HepG2 (cell line): ENCODE results near the gene NCOA7. TPM values are rescaled to one million over a fixed set of nuclear protein-coding genes. Genes with fewer than 3 reads are reported as not detected.

Experiments
- AGO1 ChIP-seq: fragments of 200-400 bp; formaldehyde crosslinking; IDR thresholded peaks from 2 replicates; pipeline ENCODE4 v1.6.1; 2017; ENCODE audit warnings: mild to moderate bottlenecking, low read depth, low read length, moderate library complexity; ENCODE audit not compliant: poor library complexity, severe bottlenecking
- ARNT2 ChIP-seq: sonication (generic); formaldehyde crosslinking; IDR thresholded peaks from 2 replicates; pipeline ENCODE4 v1.8.0; 2022; ENCODE audit warnings: mild to moderate bottlenecking, low read depth, missing genetic modification reagents, moderate library complexity
- CAMTA2 ChIP-seq: sonication (generic); formaldehyde crosslinking; IDR thresholded peaks from 2 replicates; pipeline ENCODE4 v1.4.0; 2020; ENCODE audit warnings: mild to moderate bottlenecking, missing genetic modification reagents, borderline replicate concordance
- EZH2 ChIP-seq: conservative IDR thresholded peaks from 2 replicates; pipeline ENCODE4 v1.6.1; 2012; ENCODE audit warnings: mild to moderate bottlenecking, low read depth, low read length, moderate library complexity
- GTF3A ChIP-seq: sonication (generic); formaldehyde crosslinking; conservative IDR thresholded peaks from 2 replicates; pipeline ENCODE4 v1.4.0; 2020; ENCODE audit warnings: mild to moderate bottlenecking, missing genetic modification reagents
- HNF4A ChIP-seq: sonication (generic); formaldehyde crosslinking; IDR thresholded peaks from 2 replicates; pipeline ENCODE4 v1.4.0; 2020; ENCODE audit warnings: missing genetic modification reagents
- HOXA9 ChIP-seq: sonication (generic); formaldehyde crosslinking; IDR thresholded peaks from 2 replicates; pipeline ENCODE4 v1.8.1; 2022; ENCODE audit warnings: missing genetic modification reagents, mild to moderate bottlenecking, moderate library complexity, borderline replicate concordance
- KLF15 ChIP-seq: sonication (generic); formaldehyde crosslinking; IDR thresholded peaks from 2 replicates; pipeline ENCODE4 v1.8.1; 2023; ENCODE audit warnings: borderline replicate concordance, mild to moderate bottlenecking, inconsistent platforms, missing genetic modification reagents, mixed read lengths
- KMT2B ChIP-seq: IDR thresholded peaks from 2 replicates; pipeline ENCODE4 v1.6.1; 2016; ENCODE audit warnings: missing genetic modification reagents, missing compliant biosample characterization
- MEF2D ChIP-seq: sonication (generic); formaldehyde crosslinking; IDR thresholded peaks from 2 replicates; pipeline ENCODE4 v1.5.1; 2020; ENCODE audit warnings: mild to moderate bottlenecking, missing genetic modification reagents
- NR2C2 ChIP-seq: sonication (generic); formaldehyde crosslinking; IDR thresholded peaks from 2 replicates; pipeline ENCODE4 v1.4.0; 2020; ENCODE audit warnings: missing genetic modification reagents, mild to moderate bottlenecking, moderate library complexity, borderline replicate concordance
- PHB2 ChIP-seq: fragments of 450-650 bp; IDR thresholded peaks from 2 replicates; pipeline ENCODE4 v1.6.1; 2018; ENCODE audit not compliant: partially characterized antibody
- RNF2 ChIP-seq: fragments of 450-650 bp; conservative IDR thresholded peaks from 2 replicates; pipeline ENCODE4 v1.6.1; 2016; ENCODE audit warnings: low read depth
- SIN3A ChIP-seq: IDR thresholded peaks from 2 replicates; pipeline ENCODE4 v1.6.1; 2011; ENCODE audit warnings: low read depth, mild to moderate bottlenecking, control low read depth, low read length, borderline replicate concordance
- SOX13 ChIP-seq, 3 experiments: fragments of 450-650 bp in 1 of 3; sonication (generic) in 1 of 3; formaldehyde crosslinking in 1 of 3; IDR thresholded peaks in 2 of 3; conservative IDR thresholded peaks in 1 of 3; 2 replicates each; pipeline versions ENCODE4 v1.5.0 to v1.6.1; 2016 to 2020; ENCODE audit warnings: antibody characterized with exemption in 1 of 3, mild to moderate bottlenecking in 1 of 3, missing compliant biosample characterization in 1 of 3, missing genetic modification reagents in 1 of 3, moderate library complexity in 1 of 3
- XRCC5 ChIP-seq: fragments of 200-400 bp; formaldehyde crosslinking; optimal IDR thresholded peaks from 2 replicates; pipeline ENCODE3; 2017; ENCODE audit warnings: mild to moderate bottlenecking, low read length
- ZBTB20 ChIP-seq: sonication (generic); formaldehyde crosslinking; IDR thresholded peaks from 2 replicates; pipeline ENCODE4 v1.8.1; 2023; ENCODE audit warnings: missing genetic modification reagents, low read depth, mild to moderate bottlenecking, borderline replicate concordance
- ZFP36L1 ChIP-seq: sonication (generic); formaldehyde crosslinking; IDR thresholded peaks from 2 replicates; pipeline ENCODE4 v1.8.0; 2022; ENCODE audit warnings: mild to moderate bottlenecking, missing genetic modification reagents, moderate library complexity
- ZNF547 ChIP-seq: sonication (generic); formaldehyde crosslinking; IDR thresholded peaks from 2 replicates; pipeline ENCODE4 v1.5.1; 2020; ENCODE audit warnings: mild to moderate bottlenecking, missing genetic modification reagents
- ZNF713 ChIP-seq: sonication (generic); formaldehyde crosslinking; IDR thresholded peaks from 2 replicates; pipeline ENCODE4 v1.4.0; 2020; ENCODE audit warnings: mild to moderate bottlenecking, missing genetic modification reagents
- ZNF773 ChIP-seq: sonication (generic); formaldehyde crosslinking; IDR thresholded peaks from 2 replicates; pipeline ENCODE4 v1.4.0; 2020; ENCODE audit warnings: missing genetic modification reagents, borderline replicate concordance
- ZNF792 ChIP-seq: IDR thresholded peaks from 2 replicates; pipeline ENCODE4 v1.6.1; 2016
- ZNF816 ChIP-seq: sonication (generic); formaldehyde crosslinking; IDR thresholded peaks from 2 replicates; pipeline ENCODE4 v1.8.0; 2022; ENCODE audit warnings: missing genetic modification reagents, mild to moderate bottlenecking, borderline replicate concordance
- polyA plus RNA-seq, 8 experiments: library from polyadenylated mRNA; depleted of rRNA in 3 of 8; stranded (reverse) in 7 of 8; unstranded in 1 of 8; fragments of >200 nt; fragmentation: Illumina TruSeq in 4 of 8; extraction: Trizol in 4 of 8; gene quantifications; 2 replicates each; pipeline versions ENCODE4 v1.2.1 to v1.2.3, GENCODE V29; 2011 to 2016; ENCODE audit warnings: low read depth in 4 of 8, missing spikeins in 1 of 8, mixed read lengths in 1 of 8; ENCODE audit not compliant: insufficient read depth in 1 of 8
- total RNA-seq, 5 experiments: library from RNA; depleted of rRNA; stranded (reverse); fragments of >200 nt; fragmentation: Illumina TruSeq; extraction: Trizol; gene quantifications; 2 replicates each; pipeline ENCODE4 v1.2.3, GENCODE V29; 2016; ENCODE audit warnings: low read depth in 1 of 5
- TF ChIP-seq, protein P1 (sequence below), 2 experiments: sonication (generic) in 1 of 2; formaldehyde crosslinking in 1 of 2; IDR thresholded peaks; 2 replicates each; pipeline versions ENCODE4 v1.4.0 to v1.6.1; 2018 to 2020; ENCODE audit warnings: missing genetic modification reagents in 2 of 2, borderline replicate concordance in 1 of 2, low read depth in 1 of 2, mild to moderate bottlenecking in 1 of 2, missing biosample characterization in 1 of 2
- TF ChIP-seq, protein P2 (sequence below): IDR thresholded peaks from 2 replicates; pipeline ENCODE4 v1.6.1; 2016
- TF ChIP-seq, protein P3 (sequence below): sonication (generic); formaldehyde crosslinking; IDR thresholded peaks from 2 replicates; pipeline ENCODE4 v1.8.1; 2023; ENCODE audit warnings: mild to moderate bottlenecking, inconsistent platforms, moderate library complexity, missing genetic modification reagents, borderline replicate concordance

NCOA7 gene
- total and polyA plus RNA-seq, 2 of the 13 experiments (the other 11 are each of a cell fraction or from before 2014, with no cell fraction given): 13.6 to 20.8 TPM

DNA sequence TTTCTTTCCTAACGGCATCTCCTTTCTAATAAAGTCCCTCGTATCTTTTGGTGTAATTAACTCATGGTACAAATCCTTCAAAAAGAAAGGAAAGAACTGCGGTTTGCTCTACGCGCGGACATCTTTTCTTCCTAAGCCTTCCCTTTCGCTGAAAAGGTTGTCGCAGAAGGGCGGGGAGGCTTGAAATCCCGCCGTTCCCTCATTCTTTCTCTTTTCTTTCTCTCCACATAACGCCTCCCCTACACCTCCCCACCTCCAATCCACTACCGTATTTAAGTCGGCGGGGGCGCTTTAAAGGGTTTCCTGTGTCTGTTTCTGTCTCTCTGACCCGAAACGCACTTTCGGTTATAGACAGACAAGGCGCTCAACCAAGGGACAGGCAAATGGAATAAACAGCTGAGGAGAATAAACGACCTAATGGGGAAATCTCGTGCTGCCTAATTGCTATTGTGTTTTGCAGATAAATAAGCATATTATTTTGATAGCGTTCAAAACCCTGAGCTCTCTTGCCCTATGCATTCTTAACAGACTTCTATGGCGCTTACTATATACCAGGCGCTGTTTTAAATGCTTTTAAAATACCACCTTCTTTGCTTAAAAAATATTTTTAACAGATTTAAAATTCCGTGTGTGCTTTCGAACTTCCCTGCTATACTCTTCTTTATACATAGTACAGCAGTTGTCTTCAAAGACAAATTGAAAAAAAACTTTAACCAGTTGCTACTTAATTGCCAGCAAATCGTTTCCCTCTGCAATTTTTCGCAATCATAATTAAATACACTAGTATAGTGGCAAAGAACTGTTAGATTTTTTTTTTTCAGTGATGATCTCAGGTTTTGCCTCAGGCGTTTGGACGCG lies 43.8 kb upstream of the NCOA7 start (continued):
- TF ChIP-seq GTF3A (CRISPR knock-in tag): no peak
- TF ChIP-seq HOXA9 (CRISPR knock-in tag): no peak
- TF ChIP-seq ZFP36L1 (CRISPR knock-in tag): no peak
- peak; percentile 14; the same call in 1 of the 2 replicates for TF ChIP-seq ARNT2 (CRISPR knock-in tag)
- no peak for TF ChIP-seq CAMTA2 (CRISPR knock-in tag)
- peak; percentile 53; the same call in 1 of the 2 replicates for TF ChIP-seq RNF2
- TF ChIP-seq, protein P1, sequence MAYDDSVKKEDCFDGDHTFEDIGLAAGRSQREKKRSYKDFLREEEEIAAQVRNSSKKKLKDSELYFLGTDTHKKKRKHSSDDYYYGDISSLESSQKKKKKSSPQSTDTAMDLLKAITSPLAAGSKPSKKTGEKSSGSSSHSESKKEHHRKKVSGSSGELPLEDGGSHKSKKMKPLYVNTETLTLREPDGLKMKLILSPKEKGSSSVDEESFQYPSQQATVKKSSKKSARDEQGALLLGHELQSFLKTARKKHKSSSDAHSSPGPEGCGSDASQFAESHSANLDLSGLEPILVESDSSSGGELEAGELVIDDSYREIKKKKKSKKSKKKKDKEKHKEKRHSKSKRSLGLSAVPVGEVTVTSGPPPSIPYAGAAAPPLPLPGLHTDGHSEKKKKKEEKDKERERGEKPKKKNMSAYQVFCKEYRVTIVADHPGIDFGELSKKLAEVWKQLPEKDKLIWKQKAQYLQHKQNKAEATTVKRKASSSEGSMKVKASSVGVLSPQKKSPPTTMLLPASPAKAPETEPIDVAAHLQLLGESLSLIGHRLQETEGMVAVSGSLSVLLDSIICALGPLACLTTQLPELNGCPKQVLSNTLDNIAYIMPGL (CRISPR knock-in tag; IDR thresholded peaks at IDR 0.05; ENCODE audit: borderline replicate concordance in 1 of 2, low read depth in 1 of 2): 0 out of 4 replicates have a peak, but pooled peaks of 1 of the 2 experiments have one; percentile 19
- TF ChIP-seq PHB2: no peak
- no peak for TF ChIP-seq MEF2D (CRISPR knock-in tag)
- TF ChIP-seq SIN3A: 0 out of 2 replicates have a peak, but pooled peaks have one; percentile 26
- no peak for TF ChIP-seq ZNF547 (CRISPR knock-in tag)
- TF ChIP-seq ZNF713 (CRISPR knock-in tag): no peak
- TF ChIP-seq, protein P2, sequence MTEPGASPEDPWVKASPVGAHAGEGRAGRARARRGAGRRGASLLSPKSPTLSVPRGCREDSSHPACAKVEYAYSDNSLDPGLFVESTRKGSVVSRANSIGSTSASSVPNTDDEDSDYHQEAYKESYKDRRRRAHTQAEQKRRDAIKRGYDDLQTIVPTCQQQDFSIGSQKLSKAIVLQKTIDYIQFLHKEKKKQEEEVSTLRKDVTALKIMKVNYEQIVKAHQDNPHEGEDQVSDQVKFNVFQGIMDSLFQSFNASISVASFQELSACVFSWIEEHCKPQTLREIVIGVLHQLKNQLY (CRISPR knock-in tag): no peak
- peak; percentile 32 for TF ChIP-seq XRCC5
- TF ChIP-seq ZNF792: no peak
- TF ChIP-seq ZNF816 (CRISPR knock-in tag): no peak
- no peak for TF ChIP-seq NR2C2 (CRISPR knock-in tag)
- TF ChIP-seq KMT2B: no peak
- TF ChIP-seq HNF4A (CRISPR knock-in tag): no peak
- no peak for TF ChIP-seq ZBTB20
- no peak for TF ChIP-seq AGO1
- TF ChIP-seq EZH2: peak; percentile 93
- no peak for TF ChIP-seq KLF15 (CRISPR knock-in tag)
- no peak for TF ChIP-seq ZNF773
- TF ChIP-seq, protein P3, sequence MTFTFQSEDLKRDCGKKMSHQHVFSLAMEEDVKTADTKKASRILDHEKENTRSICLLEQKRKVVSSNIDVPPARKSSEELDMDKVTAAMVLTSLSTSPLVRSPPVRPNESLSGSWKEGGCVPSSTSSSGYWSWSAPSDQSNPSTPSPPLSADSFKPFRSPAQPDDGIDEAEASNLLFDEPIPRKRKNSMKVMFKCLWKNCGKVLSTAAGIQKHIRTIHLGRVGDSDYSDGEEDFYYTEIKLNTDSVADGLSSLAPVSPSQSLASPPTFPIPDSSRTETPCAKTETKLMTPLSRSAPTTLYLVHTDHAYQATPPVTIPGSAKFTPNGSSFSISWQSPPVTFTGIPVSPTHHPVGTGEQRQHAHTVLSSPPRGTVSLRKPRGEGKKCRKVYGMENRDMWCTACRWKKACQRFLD (CRISPR knock-in tag): no peak
- 0 out of 2 replicates have a peak, but pooled peaks have one; percentile 1 for TF ChIP-seq SOX13 (IDR thresholded peaks at IDR 0.05)
- no peak for TF ChIP-seq SOX13 (CRISPR knock-in tag; conservative IDR thresholded peaks at IDR 0.05 in 1 of 2, IDR thresholded peaks at IDR 0.05 in 1 of 2)
